ENCODE data around the gene ID3. TPM values are rescaled to one million over a fixed set of nuclear protein-coding genes. Genes with fewer than 3 reads are reported as not detected.
A peak's percentile ranks its signal among the peaks of the same experiment; 100 is the strongest.

ID3 gene
- total RNA-seq, 1 donor = 32.4 TPM

GRCh38 chr1:23554481-23555269 is 4.6 kb downstream of the ID3 start:
- peak overlapping the region; percentile 46 for H3K4me3 ChIP-seq (ENCODE audit: low read depth, low read length)
- peak; percentile 26 for TF ChIP-seq CTCF (IDR thresholded peaks at IDR 0.05; ENCODE audit: insufficient read depth, low read depth, low read length)
- peak; percentile 88 for DNase-seq (ENCODE audit: low read depth)

- TF ChIP-seq CTCF (IDR thresholded peaks at IDR 0.05; ENCODE audit: insufficient read depth, low read depth, low read length) = no peak
- DNase-seq (ENCODE audit: low read depth) = no peak
- peak overlapping the region; percentile 46 for H3K4me3 ChIP-seq (ENCODE audit: low read depth, low read length)
Observed at GRCh38 chr1:23554127-23554480, 5.2 kb downstream of the ID3 start.

GRCh38 chr1:23553231-23554126 is 5.8 kb downstream of the ID3 start:
- no peak for DNase-seq (ENCODE audit: low read depth)
- no peak overlapping the region for H3K4me3 ChIP-seq (ENCODE audit: low read depth, low read length)
- no peak for TF ChIP-seq CTCF (IDR thresholded peaks at IDR 0.05; ENCODE audit: insufficient read depth, low read depth, low read length)

- no peak for TF ChIP-seq CTCF (IDR thresholded peaks at IDR 0.05; ENCODE audit: insufficient read depth, low read depth, low read length)
- H3K4me3 ChIP-seq (ENCODE audit: low read depth, low read length) = no peak overlapping the region
- DNase-seq (ENCODE audit: low read depth) = no peak
Observed at GRCh38 chr1:23551849-23552248, 7.5 kb downstream of the ID3 start.

- TF ChIP-seq CTCF (IDR thresholded peaks at IDR 0.05; ENCODE audit: insufficient read depth, low read depth, low read length) = no peak
- no peak overlapping the region for H3K4me3 ChIP-seq (ENCODE audit: low read depth, low read length)
- peak; percentile 42 for DNase-seq (ENCODE audit: low read depth)
Observed at GRCh38 chr1:23548704-23549143, 10.6 kb downstream of the ID3 start.

- H3K4me3 ChIP-seq (ENCODE audit: low read depth, low read length) = no peak overlapping the region
- DNase-seq (ENCODE audit: low read depth) = no peak
- TF ChIP-seq CTCF (IDR thresholded peaks at IDR 0.05; ENCODE audit: insufficient read depth, low read depth, low read length) = no peak
Observed at GRCh38 chr1:23546897-23547584, 12.3 kb downstream of the ID3 start.

Data from fibroblast of villous mesenchyme (primary cell).